ENCODE results near the gene CHMP5. TPM values are rescaled to one million over a fixed set of nuclear protein-coding genes. Genes with fewer than 3 reads are reported as not detected.
A peak's percentile ranks its signal among the peaks of the same experiment; 100 is the strongest.

The CHMP5 gene
- polyA plus RNA-seq, 3 donors = 33.5 to 72.5 (median 65.0) TPM

DNA sequence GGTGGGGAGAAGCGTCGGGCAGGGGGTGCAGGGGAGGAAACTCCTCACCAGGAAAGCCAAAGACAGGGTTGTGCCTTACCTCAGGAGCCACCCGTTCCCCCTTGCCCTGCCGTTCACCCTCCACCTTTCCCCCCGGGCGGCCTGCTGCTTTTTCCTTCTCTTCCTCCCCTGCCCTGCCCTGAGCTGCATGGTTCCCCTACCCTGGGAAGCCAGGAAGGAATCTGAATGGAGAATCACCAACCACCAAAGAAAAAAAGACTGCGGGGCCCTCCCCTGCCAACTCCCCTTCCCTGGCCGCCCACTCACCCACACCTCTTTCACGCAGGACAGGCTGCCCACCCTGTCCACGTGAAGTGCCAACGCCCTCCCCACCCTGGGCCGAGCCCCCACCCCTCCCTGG lies 24.6 kb downstream of the CHMP5 start:
- H3K4me2 ChIP-seq (replicated peaks; ENCODE audit: extremely low read depth, low read length, poor library complexity, severe bottlenecking) = peak overlapping the region; percentile 76
- TF ChIP-seq, protein P1, sequence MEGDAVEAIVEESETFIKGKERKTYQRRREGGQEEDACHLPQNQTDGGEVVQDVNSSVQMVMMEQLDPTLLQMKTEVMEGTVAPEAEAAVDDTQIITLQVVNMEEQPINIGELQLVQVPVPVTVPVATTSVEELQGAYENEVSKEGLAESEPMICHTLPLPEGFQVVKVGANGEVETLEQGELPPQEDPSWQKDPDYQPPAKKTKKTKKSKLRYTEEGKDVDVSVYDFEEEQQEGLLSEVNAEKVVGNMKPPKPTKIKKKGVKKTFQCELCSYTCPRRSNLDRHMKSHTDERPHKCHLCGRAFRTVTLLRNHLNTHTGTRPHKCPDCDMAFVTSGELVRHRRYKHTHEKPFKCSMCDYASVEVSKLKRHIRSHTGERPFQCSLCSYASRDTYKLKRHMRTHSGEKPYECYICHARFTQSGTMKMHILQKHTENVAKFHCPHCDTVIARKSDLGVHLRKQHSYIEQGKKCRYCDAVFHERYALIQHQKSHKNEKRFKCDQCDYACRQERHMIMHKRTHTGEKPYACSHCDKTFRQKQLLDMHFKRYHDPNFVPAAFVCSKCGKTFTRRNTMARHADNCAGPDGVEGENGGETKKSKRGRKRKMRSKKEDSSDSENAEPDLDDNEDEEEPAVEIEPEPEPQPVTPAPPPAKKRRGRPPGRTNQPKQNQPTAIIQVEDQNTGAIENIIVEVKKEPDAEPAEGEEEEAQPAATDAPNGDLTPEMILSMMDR (IDR thresholded peaks at IDR 0.05) = no peak
- intact Hi-C loops (cut with micrococcal nuclease) = no loop called here
- H3K79me2 ChIP-seq (ENCODE audit: insufficient read depth, low read length) = peaks cover 42% of the 10 kb centered on the region
- H3K27me3 ChIP-seq (ENCODE audit: control insufficient read depth in 2 of 2, insufficient read depth in 2 of 2, low read length in 2 of 2) = no peaks in the 10 kb centered on the region
- H4K20me1 ChIP-seq (ENCODE audit: insufficient read depth, low read length) = no peaks in the 10 kb centered on the region
- Mint-ChIP-seq H3K9me3 (no peaks in the 10 kb centered on the region), H3K4me1 (peaks cover 42% of the 10 kb centered on the region), H3K36me3 (peaks cover 20 to 22% of the 10 kb centered on the region in 2 donors), H3K27me3 (ENCODE audit: low read depth in 3 of 3) (no peaks in the 10 kb centered on the region), H3K4me3 (peak overlapping the region; percentile 90 to 97), H3K27ac (peak overlapping the region; percentile 99 to 100 (median 100))
- peak overlapping the region; percentile 99 to 100 for H3K27ac ChIP-seq (ENCODE audit: low read depth in 1 of 2, low read length in 2 of 2)
- peak overlapping the region; percentile 71 for H2AFZ ChIP-seq (ENCODE audit: insufficient read depth, low read depth, low read length, poor library complexity, severe bottlenecking)
- DNase-seq = peak in 1 of 3 donors; percentile 12
- peak overlapping the region; percentile 47 to 84 (median 76) for H3K4me3 ChIP-seq (replicated peaks in 1 of 3; ENCODE audit: low read depth in 2 of 3, low read length in 3 of 3)
- H3K9ac ChIP-seq (ENCODE audit: insufficient read depth, low read length, poor library complexity, severe bottlenecking) = peak overlapping the region; percentile 96
- peaks cover 25 to 41% of the 10 kb centered on the region in 2 donors for H3K4me1 ChIP-seq (ENCODE audit: control insufficient read depth in 1 of 2, insufficient read depth in 2 of 2, low read length in 2 of 2)
- H3K9me3 ChIP-seq (replicated peaks in 1 of 2; ENCODE audit: control insufficient read depth in 1 of 2, insufficient read depth in 1 of 2, low read length in 2 of 2) = no peaks in the 10 kb centered on the region
- H3K36me3 ChIP-seq (replicated peaks in 1 of 2; ENCODE audit: control insufficient read depth in 1 of 2, insufficient read depth in 2 of 2, low read length in 2 of 2) = peaks cover 7 to 25% of the 10 kb centered on the region in 2 donors
- WGBS (ENCODE audit: insufficient coverage) = 0% methylated on average over 4 of the region's 12 CpGs

GRCh38 chr9:33289936-33290246 lies 25.0 kb downstream of the CHMP5 start:
- H3K4me2 ChIP-seq (replicated peaks; ENCODE audit: extremely low read depth, low read length, poor library complexity, severe bottlenecking) = peak overlapping the region; percentile 76
- Mint-ChIP-seq H3K27ac (peak overlapping the region; percentile 99 to 100 (median 100)), H3K4me1 (peaks cover 45% of the 10 kb centered on the region), H3K27me3 (ENCODE audit: low read depth in 3 of 3) (no peaks in the 10 kb centered on the region), H3K9me3 (no peaks in the 10 kb centered on the region), H3K36me3 (peaks cover 22 to 23% of the 10 kb centered on the region in 2 donors), H3K4me3 (peak overlapping the region; percentile 90 to 97)
- TF ChIP-seq, protein P1 (IDR thresholded peaks at IDR 0.05) = no peak
- no peaks in the 10 kb centered on the region for H3K9me3 ChIP-seq (replicated peaks in 1 of 2; ENCODE audit: control insufficient read depth in 1 of 2, insufficient read depth in 1 of 2, low read length in 2 of 2)
- peaks cover 11 to 27% of the 10 kb centered on the region in 2 donors for H3K36me3 ChIP-seq (replicated peaks in 1 of 2; ENCODE audit: control insufficient read depth in 1 of 2, insufficient read depth in 2 of 2, low read length in 2 of 2)
- H3K4me3 ChIP-seq (replicated peaks in 1 of 3; ENCODE audit: low read depth in 2 of 3, low read length in 3 of 3) = peak overlapping the region; percentile 47 to 84 (median 76)
- no peak for DNase-seq
- H3K79me2 ChIP-seq (ENCODE audit: insufficient read depth, low read length) = peaks cover 46% of the 10 kb centered on the region
- H3K27me3 ChIP-seq (ENCODE audit: control insufficient read depth in 2 of 2, insufficient read depth in 2 of 2, low read length in 2 of 2) = no peaks in the 10 kb centered on the region
- peaks cover 25 to 41% of the 10 kb centered on the region in 2 donors for H3K4me1 ChIP-seq (ENCODE audit: control insufficient read depth in 1 of 2, insufficient read depth in 2 of 2, low read length in 2 of 2)
- peak overlapping the region; percentile 96 for H3K9ac ChIP-seq (ENCODE audit: insufficient read depth, low read length, poor library complexity, severe bottlenecking)
- intact Hi-C loops (cut with micrococcal nuclease) = loop anchor here in 1 of 2 donors (10.0 kb wide), 1 partner anchor 185 kb away; the partner anchor contains the start of gene NOL6
- 0% methylated on average over 9 of the region's 14 CpGs for WGBS (ENCODE audit: insufficient coverage)
- H4K20me1 ChIP-seq (ENCODE audit: insufficient read depth, low read length) = no peaks in the 10 kb centered on the region
- H2AFZ ChIP-seq (ENCODE audit: insufficient read depth, low read depth, low read length, poor library complexity, severe bottlenecking) = peak overlapping the region; percentile 71
- peak overlapping the region; percentile 99 to 100 for H3K27ac ChIP-seq (ENCODE audit: low read depth in 1 of 2, low read length in 2 of 2)

Measured in CD14-positive monocyte (primary cell).